GM21390 (cell line): Measurements from ENCODE around the gene TLR3.
"Not testable (repeated sequence)": the region's sequence is repeated elsewhere in the genome, so short reads cannot be mapped to it uniquely, and the experiment has no call there.

Experiments used
- ATAC-seq: cut with Tn5 transposase; IDR thresholded peaks from one replicate; pipeline ENCODE4 v1.9.1; 2021; ENCODE audit not compliant: unreplicated experiment

Gene TLR3

GRCh38 chr4:186047501-186047900, 21.5 kb upstream of the TLR3 start:
- not testable (repeated sequence) for ATAC-seq

- ATAC-seq, result not testable (repeated sequence)
Observed at GRCh38 chr4:186050135-186050534, 18.8 kb upstream of the TLR3 start.

- ATAC-seq, result no peak
Observed at GRCh38 chr4:186051096-186051495, 17.9 kb upstream of the TLR3 start.

- peak; percentile 99 for ATAC-seq
Observed at GRCh38 chr4:186058253-186058979, 10.5 kb upstream of the TLR3 start.

- no peak for ATAC-seq
Observed at GRCh38 chr4:186058980-186059316, 10.0 kb upstream of the TLR3 start.

GRCh38 chr4:186061921-186062320, 7.0 kb upstream of the TLR3 start:
- no peak for ATAC-seq

GRCh38 chr4:186067757-186068385, 1.1 kb upstream of the TLR3 start:
- ATAC-seq, result peak; percentile 85

GRCh38 chr4:186069729-186070128, 773 bp downstream of the TLR3 start:
- ATAC-seq, result no peak

- no peak for ATAC-seq
Observed at GRCh38 chr4:186072516-186072915, 3.6 kb downstream of the TLR3 start.

- no peak for ATAC-seq
Observed at GRCh38 chr4:186074189-186074588, 5.2 kb downstream of the TLR3 start.

GRCh38 chr4:186078981-186079638, 10.2 kb downstream of the TLR3 start:
- no peak for ATAC-seq

- no peak for ATAC-seq
Observed at GRCh38 chr4:186079694-186080093, 10.7 kb downstream of the TLR3 start.

- ATAC-seq, result no peak
Observed at GRCh38 chr4:186081202-186081807, 12.3 kb downstream of the TLR3 start.

GRCh38 chr4:186082221-186082620, 13.3 kb downstream of the TLR3 start:
- ATAC-seq, result no peak

GRCh38 chr4:186088523-186088922, 19.6 kb downstream of the TLR3 start:
- no peak for ATAC-seq

GRCh38 chr4:186092296-186092695, 23.3 kb downstream of the TLR3 start:
- ATAC-seq, result no peak

- ATAC-seq, result no peak
Observed at GRCh38 chr4:186095406-186095805, 26.4 kb downstream of the TLR3 start.

- ATAC-seq, result no peak
Observed at GRCh38 chr4:186096681-186097165, 27.8 kb downstream of the TLR3 start.

GRCh38 chr4:186097386-186097785, 28.4 kb downstream of the TLR3 start:
- ATAC-seq, result no peak

- ATAC-seq, result no peak
Observed at GRCh38 chr4:186102931-186103330, 34.0 kb downstream of the TLR3 start.

GRCh38 chr4:186104114-186104889, 35.3 kb downstream of the TLR3 start, which contains the start of gene FAM149A:
Gene FAM149A (plus strand): TSS chr4:186104704.
- peak; percentile 64 for ATAC-seq
